HEK293 (cell line): Measurements from ENCODE around the gene SLC9A9.

Source experiments
- CTCF ChIA-PET: fragments of 350-600 bp; formaldehyde crosslinking; extraction: SDS; loops from one replicate; lab custom pipeline; 2021; ENCODE audit warnings: antibody characterized with exemption; lab: Yijun Ruan, JAX
- POLR2A ChIA-PET: fragments of 300-600 bp; formaldehyde crosslinking; extraction: SDS; loops from one replicate; lab custom pipeline; 2020; ENCODE audit warnings: antibody characterized with exemption, inconsistent platforms; lab: Yijun Ruan, JAX
- H3K27ac ChIP-seq: fragments of 200-500 bp; sonication (Bioruptor generic); 2 replicates; pipeline ENCODE4 v1.5.1; 2014; ENCODE audit warnings: low read depth, low read length, control low read depth, inconsistent platforms; ENCODE audit errors: extremely low read depth
- H3K36me3 ChIP-seq, 2 experiments: fragments of 200-500 bp in 1 of 2; sonication (Bioruptor generic) in 1 of 2; 1 replicate in 1 of 2; 2 replicates in 1 of 2; pipeline ENCODE4 v1.5.1; 2014 to 2017; ENCODE audit warnings: inconsistent platforms in 2 of 2, low read length in 2 of 2; ENCODE audit not compliant: control insufficient read depth in 2 of 2, insufficient read depth in 1 of 2
- H3K4me1 ChIP-seq: fragments of 200-500 bp; sonication (Bioruptor generic); 2 replicates; pipeline ENCODE4 v1.5.1; 2014; ENCODE audit warnings: mild to moderate bottlenecking, low read length, inconsistent platforms; ENCODE audit not compliant: control insufficient read depth, insufficient read depth
- H3K4me3 ChIP-seq: 2 replicates; pipeline ENCODE4 v1.5.1; 2011; ENCODE audit warnings: low read depth, mild to moderate bottlenecking, control low read depth, low read length, moderate library complexity
- H3K9me3 ChIP-seq: fragments of 200-500 bp; sonication (Bioruptor generic); 2 replicates; pipeline ENCODE4 v1.5.1; 2014; ENCODE audit warnings: low read depth, low read length, inconsistent platforms; ENCODE audit not compliant: control insufficient read depth, insufficient read depth
- HOXA7 ChIP-seq: sonication (generic); formaldehyde crosslinking; IDR thresholded peaks from 2 replicates; pipeline ENCODE4 v1.8.1; 2022; ENCODE audit warnings: missing genetic modification reagents, borderline replicate concordance
- OSR2 ChIP-seq: fragments of 450-650 bp; formaldehyde crosslinking; IDR thresholded peaks from 2 replicates; pipeline ENCODE4 v1.5.1; 2016; ENCODE audit warnings: missing biosample characterization, missing genetic modification characterization
- ZNF148 ChIP-seq: fragments of 450-650 bp; formaldehyde crosslinking; IDR thresholded peaks from 2 replicates; pipeline ENCODE4 v1.5.0; 2017; ENCODE audit warnings: missing biosample characterization, missing genetic modification characterization, borderline replicate concordance
- ZNF175 ChIP-seq: fragments of 450-650 bp; formaldehyde crosslinking; IDR thresholded peaks from 2 replicates; pipeline ENCODE4 v1.5.1; 2016; ENCODE audit warnings: missing biosample characterization, missing genetic modification characterization
- ZNF433 ChIP-seq: fragments of 450-650 bp; formaldehyde crosslinking; IDR thresholded peaks from 2 replicates; pipeline ENCODE4 v1.5.1; 2016; ENCODE audit warnings: missing biosample characterization, missing genetic modification characterization, low read depth
- ZNF692 ChIP-seq: fragments of 450-650 bp; formaldehyde crosslinking; IDR thresholded peaks from 2 replicates; pipeline ENCODE4 v1.5.1; 2016; ENCODE audit warnings: missing biosample characterization, missing genetic modification characterization
- ZNF747 ChIP-seq: fragments of 450-650 bp; formaldehyde crosslinking; IDR thresholded peaks from 2 replicates; pipeline ENCODE4 v1.5.1; 2016; ENCODE audit warnings: missing biosample characterization, missing genetic modification characterization
- TF ChIP-seq, protein P1 (sequence below): fragments of 450-650 bp; formaldehyde crosslinking; IDR thresholded peaks from 2 replicates; pipeline ENCODE4 v1.5.1; 2016; ENCODE audit warnings: missing biosample characterization, missing genetic modification characterization
- TF ChIP-seq, protein P2 (sequence below): fragments of 450-650 bp; IDR thresholded peaks from 2 replicates; pipeline ENCODE4 v1.5.1; 2018; ENCODE audit warnings: missing biosample characterization, missing genetic modification characterization
- TF ChIP-seq, protein P3 (sequence below): fragments of 450-650 bp; formaldehyde crosslinking; IDR thresholded peaks from 2 replicates; pipeline ENCODE4 v1.5.1; 2016; ENCODE audit warnings: missing biosample characterization, missing genetic modification characterization
- TF ChIP-seq, protein P4 (sequence below): fragments of 450-650 bp; formaldehyde crosslinking; IDR thresholded peaks from 2 replicates; pipeline ENCODE4 v1.5.1; 2016; ENCODE audit warnings: missing biosample characterization, missing genetic modification characterization, borderline replicate concordance
- TF ChIP-seq, protein P5 (sequence below): fragments of 450-650 bp; formaldehyde crosslinking; IDR thresholded peaks from 2 replicates; pipeline ENCODE4 v1.5.1; 2016; ENCODE audit warnings: missing biosample characterization, missing genetic modification characterization

SLC9A9 gene

GRCh38 chr3:143502081-143502480 is 346.2 kb downstream of the SLC9A9 start:
- Histone ChIP-seq H3K9me3 (no peaks in the 10 kb centered on the region), H3K27ac (no peak overlapping the region), H3K4me1 (no peaks in the 10 kb centered on the region), H3K4me3 (no peak overlapping the region), H3K36me3 (no peaks in the 10 kb centered on the region)
- POLR2A ChIA-PET, result no interaction called here
- CTCF ChIA-PET, result no interaction called here
- TF ChIP-seq ZNF692 (tag by site-specific recombination) (no peak), ZNF148 (tag by site-specific recombination) (no peak), HOXA7 (CRISPR knock-in tag) (no peak)
- TF ChIP-seq, protein P1, sequence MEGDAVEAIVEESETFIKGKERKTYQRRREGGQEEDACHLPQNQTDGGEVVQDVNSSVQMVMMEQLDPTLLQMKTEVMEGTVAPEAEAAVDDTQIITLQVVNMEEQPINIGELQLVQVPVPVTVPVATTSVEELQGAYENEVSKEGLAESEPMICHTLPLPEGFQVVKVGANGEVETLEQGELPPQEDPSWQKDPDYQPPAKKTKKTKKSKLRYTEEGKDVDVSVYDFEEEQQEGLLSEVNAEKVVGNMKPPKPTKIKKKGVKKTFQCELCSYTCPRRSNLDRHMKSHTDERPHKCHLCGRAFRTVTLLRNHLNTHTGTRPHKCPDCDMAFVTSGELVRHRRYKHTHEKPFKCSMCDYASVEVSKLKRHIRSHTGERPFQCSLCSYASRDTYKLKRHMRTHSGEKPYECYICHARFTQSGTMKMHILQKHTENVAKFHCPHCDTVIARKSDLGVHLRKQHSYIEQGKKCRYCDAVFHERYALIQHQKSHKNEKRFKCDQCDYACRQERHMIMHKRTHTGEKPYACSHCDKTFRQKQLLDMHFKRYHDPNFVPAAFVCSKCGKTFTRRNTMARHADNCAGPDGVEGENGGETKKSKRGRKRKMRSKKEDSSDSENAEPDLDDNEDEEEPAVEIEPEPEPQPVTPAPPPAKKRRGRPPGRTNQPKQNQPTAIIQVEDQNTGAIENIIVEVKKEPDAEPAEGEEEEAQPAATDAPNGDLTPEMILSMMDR (tag by site-specific recombination), result no peak
- TF ChIP-seq, protein P2, sequence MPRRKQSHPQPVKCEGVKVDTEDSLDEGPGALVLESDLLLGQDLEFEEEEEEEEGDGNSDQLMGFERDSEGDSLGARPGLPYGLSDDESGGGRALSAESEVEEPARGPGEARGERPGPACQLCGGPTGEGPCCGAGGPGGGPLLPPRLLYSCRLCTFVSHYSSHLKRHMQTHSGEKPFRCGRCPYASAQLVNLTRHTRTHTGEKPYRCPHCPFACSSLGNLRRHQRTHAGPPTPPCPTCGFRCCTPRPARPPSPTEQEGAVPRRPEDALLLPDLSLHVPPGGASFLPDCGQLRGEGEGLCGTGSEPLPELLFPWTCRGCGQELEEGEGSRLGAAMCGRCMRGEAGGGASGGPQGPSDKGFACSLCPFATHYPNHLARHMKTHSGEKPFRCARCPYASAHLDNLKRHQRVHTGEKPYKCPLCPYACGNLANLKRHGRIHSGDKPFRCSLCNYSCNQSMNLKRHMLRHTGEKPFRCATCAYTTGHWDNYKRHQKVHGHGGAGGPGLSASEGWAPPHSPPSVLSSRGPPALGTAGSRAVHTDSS, result no peak

DNA sequence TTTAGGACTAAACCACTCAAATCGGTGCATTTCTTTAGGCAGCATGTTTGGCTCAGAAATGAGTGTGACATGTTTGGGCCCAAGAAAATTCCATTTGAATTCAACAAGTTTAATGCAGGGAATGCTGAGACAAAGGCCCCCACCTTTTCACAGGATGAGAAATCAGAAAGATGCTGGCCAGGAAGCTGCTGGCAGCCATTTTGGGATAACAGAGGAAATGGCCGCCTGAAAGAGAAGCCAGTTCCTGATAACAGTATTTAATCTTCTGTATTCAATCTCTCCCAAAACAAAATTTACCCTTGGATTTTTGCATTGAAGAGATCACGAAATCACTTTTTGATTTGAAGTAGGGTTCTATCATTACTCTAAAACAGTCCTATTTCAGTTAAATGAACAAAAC is 350.9 kb downstream of the SLC9A9 start:
- ChIA-PET CTCF (no interaction called here), POLR2A (no interaction called here)
- Histone ChIP-seq H3K27ac (no peak overlapping the region), H3K9me3 (no peaks in the 10 kb centered on the region), H3K4me1 (no peaks in the 10 kb centered on the region), H3K4me3 (no peak overlapping the region), H3K36me3 (no peaks in the 10 kb centered on the region)
- TF ChIP-seq, protein P3, sequence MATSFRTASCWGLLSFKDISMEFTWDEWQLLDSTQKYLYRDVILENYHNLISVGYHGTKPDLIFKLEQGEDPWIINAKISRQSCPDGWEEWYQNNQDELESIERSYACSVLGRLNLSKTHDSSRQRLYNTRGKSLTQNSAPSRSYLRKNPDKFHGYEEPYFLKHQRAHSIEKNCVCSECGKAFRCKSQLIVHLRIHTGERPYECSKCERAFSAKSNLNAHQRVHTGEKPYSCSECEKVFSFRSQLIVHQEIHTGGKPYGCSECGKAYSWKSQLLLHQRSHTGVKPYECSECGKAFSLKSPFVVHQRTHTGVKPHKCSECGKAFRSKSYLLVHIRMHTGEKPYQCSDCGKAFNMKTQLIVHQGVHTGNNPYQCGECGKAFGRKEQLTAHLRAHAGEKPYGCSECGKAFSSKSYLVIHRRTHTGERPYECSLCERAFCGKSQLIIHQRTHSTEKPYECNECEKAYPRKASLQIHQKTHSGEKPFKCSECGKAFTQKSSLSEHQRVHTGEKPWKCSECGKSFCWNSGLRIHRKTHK (tag by site-specific recombination), result no peak
- no peak for TF ChIP-seq ZNF433
- TF ChIP-seq, protein P4, sequence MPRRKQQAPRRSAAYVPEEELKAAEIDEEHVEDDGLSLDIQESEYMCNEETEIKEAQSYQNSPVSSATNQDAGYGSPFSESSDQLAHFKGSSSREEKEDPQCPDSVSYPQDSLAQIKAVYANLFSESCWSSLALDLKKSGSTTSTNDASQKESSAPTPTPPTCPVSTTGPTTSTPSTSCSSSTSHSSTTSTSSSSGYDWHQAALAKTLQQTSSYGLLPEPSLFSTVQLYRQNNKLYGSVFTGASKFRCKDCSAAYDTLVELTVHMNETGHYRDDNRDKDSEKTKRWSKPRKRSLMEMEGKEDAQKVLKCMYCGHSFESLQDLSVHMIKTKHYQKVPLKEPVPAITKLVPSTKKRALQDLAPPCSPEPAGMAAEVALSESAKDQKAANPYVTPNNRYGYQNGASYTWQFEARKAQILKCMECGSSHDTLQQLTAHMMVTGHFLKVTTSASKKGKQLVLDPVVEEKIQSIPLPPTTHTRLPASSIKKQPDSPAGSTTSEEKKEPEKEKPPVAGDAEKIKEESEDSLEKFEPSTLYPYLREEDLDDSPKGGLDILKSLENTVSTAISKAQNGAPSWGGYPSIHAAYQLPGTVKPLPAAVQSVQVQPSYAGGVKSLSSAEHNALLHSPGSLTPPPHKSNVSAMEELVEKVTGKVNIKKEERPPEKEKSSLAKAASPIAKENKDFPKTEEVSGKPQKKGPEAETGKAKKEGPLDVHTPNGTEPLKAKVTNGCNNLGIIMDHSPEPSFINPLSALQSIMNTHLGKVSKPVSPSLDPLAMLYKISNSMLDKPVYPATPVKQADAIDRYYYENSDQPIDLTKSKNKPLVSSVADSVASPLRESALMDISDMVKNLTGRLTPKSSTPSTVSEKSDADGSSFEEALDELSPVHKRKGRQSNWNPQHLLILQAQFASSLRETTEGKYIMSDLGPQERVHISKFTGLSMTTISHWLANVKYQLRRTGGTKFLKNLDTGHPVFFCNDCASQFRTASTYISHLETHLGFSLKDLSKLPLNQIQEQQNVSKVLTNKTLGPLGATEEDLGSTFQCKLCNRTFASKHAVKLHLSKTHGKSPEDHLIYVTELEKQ (tag by site-specific recombination), result no peak
- TF ChIP-seq ZNF175 (tag by site-specific recombination), result no peak
- no peak for TF ChIP-seq OSR2 (tag by site-specific recombination)
- TF ChIP-seq, protein P5, sequence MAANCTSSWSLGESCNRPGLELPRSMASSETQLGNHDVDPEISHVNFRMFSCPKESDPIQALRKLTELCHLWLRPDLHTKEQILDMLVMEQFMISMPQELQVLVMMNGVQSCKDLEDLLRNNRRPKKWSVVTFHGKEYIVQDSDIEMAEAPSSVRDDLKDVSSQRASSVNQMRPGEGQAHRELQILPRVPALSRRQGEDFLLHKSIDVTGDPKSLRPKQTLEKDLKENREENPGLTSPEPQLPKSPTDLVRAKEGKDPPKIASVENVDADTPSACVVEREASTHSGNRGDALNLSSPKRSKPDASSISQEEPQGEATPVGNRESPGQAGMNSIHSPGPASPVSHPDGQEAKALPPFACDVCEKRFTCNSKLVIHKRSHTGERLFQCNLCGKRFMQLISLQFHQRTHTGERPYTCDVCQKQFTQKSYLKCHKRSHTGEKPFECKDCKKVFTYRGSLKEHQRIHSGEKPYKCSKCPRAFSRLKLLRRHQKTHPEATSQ (tag by site-specific recombination), result no peak
- no peak for TF ChIP-seq ZNF747
